HT1080 (cell line): ENCODE measurements around the gene COL13A1. TPM values are rescaled to one million over a fixed set of nuclear protein-coding genes. Genes with fewer than 3 reads are reported as not detected.
A peak's percentile ranks its signal among the peaks of the same experiment; 100 is the strongest.

ENCODE experiments used
- DNase-seq: peaks from one replicate; pipeline ENCODE4 v3.0.0-alpha.2; 2015; ENCODE audit warnings: low read depth
- polyA plus RNA-seq, 2 experiments: library from polyadenylated mRNA; depleted of rRNA; stranded (reverse); fragments of >200 nt; gene quantifications; 2 replicates each; pipeline ENCODE4 v1.2.3, GENCODE V29; 2015
- total RNA-seq: library from RNA; depleted of rRNA; stranded (reverse); fragments of >200 nt; shearing (Covaris generic); gene quantifications from 2 replicates; pipeline ENCODE4 v1.2.3, GENCODE V29; 2014; rRNA removed

Gene COL13A1
- 105 and 114 TPM in 2 replicates for total RNA-seq
- 160 and 191 TPM in 2 replicates for polyA plus RNA-seq (2015; cell fraction: cytosol; rRNA removed)
- 525 and 611 TPM in 2 replicates for polyA plus RNA-seq (2015; cell fraction: nucleus; rRNA removed)

- DNase-seq = peak; percentile 92
Observed at GRCh38 chr10:69801434-69802315, at the start of gene COL13A1. TSS of gene COL13A1 (plus strand) at chr10:69801906. CDS start at chr10:69802424, 518 bp downstream.

DNA sequence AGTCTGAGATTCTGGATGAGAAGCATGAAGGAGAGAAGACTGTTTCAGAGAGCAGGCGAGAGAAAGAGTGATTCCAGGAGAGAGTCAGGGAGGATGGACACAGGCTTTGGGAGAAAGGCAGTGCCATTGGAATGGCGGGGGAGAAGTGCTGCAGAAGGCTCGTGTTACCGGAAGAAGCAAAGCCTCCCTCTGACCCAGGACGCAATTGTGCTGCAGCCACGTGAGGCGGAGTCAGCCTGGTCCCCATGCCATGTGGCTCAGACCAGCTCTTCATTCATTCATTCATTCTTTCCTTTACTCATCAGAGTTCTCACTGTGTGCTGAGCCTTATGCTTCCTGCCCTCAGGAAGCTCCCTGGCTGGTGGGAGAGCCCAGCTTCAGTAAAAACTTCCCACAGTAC lies 49.2 kb upstream of the COL13A1 start:
- no peak for DNase-seq

GRCh38 chr10:69756279-69756678 lies 45.4 kb upstream of the COL13A1 start:
- no peak for DNase-seq

DNA sequence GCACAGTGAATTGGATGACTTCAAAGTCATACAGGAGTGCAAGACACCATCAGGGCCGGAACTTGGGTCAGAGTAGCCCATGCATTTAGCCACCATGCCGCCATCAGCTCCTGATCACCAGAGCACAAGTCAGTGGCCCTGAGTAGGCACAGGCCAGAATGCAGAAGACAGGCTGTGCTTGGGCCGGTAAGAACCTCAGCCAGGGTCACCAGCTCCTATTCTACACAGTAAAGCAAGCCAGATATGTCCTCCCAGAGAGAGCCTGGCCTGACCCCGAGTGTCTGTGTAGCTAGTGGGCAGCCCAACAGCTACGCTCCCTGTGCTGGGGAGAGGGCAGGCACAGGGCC lies 44.5 kb upstream of the COL13A1 start:
- DNase-seq = no peak

- DNase-seq = peak; percentile 35
Observed at GRCh38 chr10:69757553-69758309, 44.0 kb upstream of the COL13A1 start.

GRCh38 chr10:69758310-69758728 lies 43.4 kb upstream of the COL13A1 start:
- DNase-seq = no peak

GRCh38 chr10:69759641-69760040 lies 42.1 kb upstream of the COL13A1 start:
- no peak for DNase-seq

DNA sequence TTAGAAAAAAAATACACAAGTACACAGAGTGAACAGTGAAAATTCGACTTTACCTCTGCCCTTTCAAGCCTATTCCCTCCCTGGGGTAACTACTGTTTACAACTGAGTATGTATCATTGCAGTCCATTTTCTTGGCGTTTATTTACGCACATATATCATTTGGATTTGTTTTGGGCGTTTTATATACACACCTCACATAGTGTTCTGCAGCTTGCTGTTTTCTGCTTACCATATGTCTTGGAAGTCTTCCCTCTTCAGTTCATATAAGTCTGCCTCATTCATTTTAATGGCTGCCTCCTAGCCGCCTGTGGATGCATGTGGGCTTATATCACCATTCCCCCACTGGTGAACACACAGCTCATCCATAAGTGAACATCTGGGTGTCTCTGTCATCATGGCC lies 41.6 kb upstream of the COL13A1 start:
- no peak for DNase-seq

GRCh38 chr10:69761320-69761719 lies 40.4 kb upstream of the COL13A1 start:
- no peak for DNase-seq

DNA sequence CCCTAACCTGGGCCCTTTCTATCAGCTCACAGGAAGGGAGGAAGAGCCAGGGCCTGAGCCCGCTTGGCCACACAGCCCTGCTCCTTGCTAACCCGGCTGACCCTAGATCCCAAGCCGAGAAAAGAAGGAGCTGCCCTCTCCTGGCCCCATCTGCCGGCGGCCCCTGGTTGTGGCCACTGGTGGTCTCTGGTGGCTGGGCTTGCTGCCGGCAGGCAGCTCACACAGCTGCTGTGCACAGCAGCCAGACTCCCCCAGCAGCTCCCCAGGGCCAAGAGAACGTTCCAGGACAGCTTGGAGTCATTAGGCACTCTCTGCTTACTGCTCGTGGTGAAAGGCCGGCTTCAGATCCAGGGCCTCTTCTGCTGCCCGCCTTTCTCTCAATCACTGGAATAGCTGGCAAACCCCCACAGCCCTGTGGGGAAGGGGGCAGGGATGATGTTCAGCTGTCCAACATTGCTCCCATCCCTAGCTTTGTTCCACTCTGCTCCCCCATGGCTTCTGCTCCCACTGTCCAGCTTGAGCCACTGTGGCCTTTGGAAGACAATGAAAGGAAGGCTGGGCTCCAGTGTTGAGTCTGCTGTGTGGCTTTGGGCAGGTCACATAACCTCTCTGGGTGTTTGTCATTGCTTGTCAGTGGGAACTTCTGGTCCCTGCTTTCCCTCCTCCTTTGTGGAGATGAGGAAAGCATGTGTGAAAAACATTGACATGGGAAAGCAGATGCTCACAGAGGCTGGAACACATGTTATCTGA lies 35.4 kb upstream of the COL13A1 start:
- DNase-seq = no peak

DNA sequence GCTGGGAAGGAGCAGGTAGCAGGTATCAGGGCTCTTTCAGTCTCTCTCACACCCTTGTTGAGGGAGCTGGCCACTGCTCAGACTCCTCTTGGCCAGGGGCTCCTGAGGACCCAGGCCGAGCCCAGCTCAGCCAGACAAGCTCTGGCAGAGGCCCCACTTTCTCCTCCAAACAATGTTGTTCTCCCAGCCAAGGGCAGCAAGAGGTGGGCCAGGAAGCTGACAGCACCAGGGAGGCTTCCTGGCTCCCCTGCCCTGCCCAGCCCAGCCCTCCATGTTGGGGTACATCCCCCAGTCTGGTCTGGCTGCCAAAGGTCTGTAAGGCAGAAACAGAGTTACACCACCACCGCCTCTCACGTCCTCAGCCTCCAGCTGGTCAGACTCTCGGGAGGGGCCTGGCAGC lies 33.9 kb upstream of the COL13A1 start:
- DNase-seq = no peak

DNA sequence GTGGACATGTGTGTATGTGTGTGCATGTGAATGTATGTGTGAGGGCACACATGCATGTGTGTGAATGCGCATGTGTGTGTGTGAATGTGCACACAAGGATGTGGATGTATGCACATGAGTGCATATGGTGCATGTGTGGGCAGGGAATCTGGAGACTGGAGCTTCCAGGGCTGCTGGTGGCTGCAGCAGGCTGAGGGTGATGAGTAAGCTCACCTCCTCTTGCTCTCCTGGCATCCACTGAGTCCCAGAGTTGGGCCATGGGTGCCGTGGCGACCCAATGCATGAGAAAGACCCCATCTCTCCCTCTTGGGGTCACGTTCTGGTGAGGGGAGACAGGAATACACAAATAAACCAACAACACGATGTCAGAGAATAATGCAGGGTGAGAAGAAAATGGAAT lies 33.3 kb upstream of the COL13A1 start:
- DNase-seq = no peak

GRCh38 chr10:69769395-69769992 lies 32.2 kb upstream of the COL13A1 start:
- DNase-seq = peak; percentile 84

DNA sequence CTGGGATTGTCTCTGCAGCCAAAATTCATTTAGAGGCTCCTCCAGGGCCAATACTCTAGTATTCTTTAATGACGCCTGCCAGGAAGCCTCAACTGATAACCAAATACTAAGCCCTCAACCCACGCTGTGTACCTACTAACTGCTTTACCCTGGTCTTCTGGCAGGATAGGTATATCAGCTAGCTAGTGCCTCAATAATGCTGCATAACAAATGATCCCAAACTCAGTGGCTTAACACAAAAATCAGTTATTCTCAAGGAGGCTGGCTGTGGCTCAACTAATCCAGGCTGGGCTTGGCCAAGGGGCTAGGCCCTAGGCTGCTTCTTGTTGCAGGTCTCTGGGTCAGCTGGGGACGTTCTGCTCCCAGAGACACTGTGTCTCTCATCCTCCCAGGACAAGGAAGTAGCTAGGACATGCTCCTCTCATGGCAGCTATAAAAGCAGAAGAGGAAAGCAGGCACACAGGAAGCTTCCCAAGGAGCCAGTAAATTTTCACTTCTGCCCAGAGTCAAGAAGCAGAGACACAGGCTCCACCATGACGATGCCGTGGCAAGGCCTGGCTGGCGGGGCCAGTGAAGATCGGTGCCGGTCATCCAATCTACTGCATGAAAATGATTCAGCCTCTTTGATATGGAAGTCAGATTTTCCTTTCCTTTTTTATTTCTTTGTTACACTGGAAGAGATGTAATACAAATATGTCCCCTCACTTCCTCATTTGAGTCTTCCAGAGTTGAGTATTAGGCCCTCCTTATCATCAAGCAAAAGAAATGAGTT lies 28.6 kb upstream of the COL13A1 start:
- DNase-seq = no peak

- no peak for DNase-seq
Observed at GRCh38 chr10:69774596-69774995, 27.1 kb upstream of the COL13A1 start.

DNA sequence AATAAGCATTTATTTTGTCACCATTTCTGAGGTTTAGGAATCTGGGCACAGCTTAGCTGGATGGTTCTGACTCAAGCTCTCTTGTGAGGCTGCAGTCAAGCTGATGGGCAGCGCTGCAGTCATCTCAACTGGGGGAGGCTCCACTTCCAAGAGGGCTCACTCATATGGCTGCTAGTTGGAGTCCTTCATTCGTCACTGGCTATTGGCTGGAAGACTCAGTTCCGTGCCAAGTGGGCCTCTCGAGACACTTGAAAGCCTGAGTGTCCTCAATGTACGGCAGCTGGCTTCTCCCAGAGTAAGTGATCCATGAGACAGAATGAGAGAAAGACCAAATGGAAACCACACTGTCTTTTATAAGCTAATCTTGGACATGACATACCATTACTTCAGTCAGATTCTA lies 21.6 kb upstream of the COL13A1 start:
- no peak for DNase-seq

DNA sequence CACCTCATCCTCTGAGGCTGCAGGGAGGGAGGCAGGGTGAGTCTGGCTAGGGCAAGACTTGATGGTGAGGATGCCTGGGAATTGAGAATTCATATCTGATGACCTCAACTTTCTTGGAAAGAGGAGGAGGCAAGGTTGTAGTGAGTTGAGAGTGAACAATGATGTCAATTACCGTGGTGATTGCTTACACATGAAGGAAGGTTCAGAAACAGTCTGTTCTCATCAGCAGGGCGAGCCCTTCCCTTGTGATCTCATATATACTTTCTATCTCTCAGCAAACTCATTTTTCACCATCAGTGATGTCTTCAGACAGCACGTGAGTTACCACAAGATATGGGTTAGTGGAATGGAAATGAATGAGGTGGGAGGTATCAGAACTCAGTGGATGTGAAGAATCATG lies 20.1 kb upstream of the COL13A1 start:
- DNase-seq = no peak

GRCh38 chr10:69783515-69783914 lies 18.2 kb upstream of the COL13A1 start:
- no peak for DNase-seq

- peak; percentile 64 for DNase-seq
Observed at GRCh38 chr10:69786791-69787190, 14.9 kb upstream of the COL13A1 start.

GRCh38 chr10:69787681-69788080 lies 14.0 kb upstream of the COL13A1 start:
- no peak for DNase-seq
